Coronary artery (tissue), 2 donors: Measurements from ENCODE around the gene AHNAK.

Experiments used
- DNase-seq: peaks from one replicate; pipeline ENCODE4 v3.0.0-alpha.2; 2017; ENCODE audit warnings: low spot score
- H3K27ac ChIP-seq, 2 donors: fragments of 200-600 bp; sonication (generic); one replicate each; pipeline ENCODE4 v1.5.1; 2016 to 2019
- H3K4me3 ChIP-seq: fragments of 200-600 bp; sonication (generic); 2 replicates; pipeline ENCODE4 v1.5.1; 2016; ENCODE audit warnings: mild to moderate bottlenecking, moderate library complexity
- CTCF ChIP-seq: fragments of 200-600 bp; sonication (generic); IDR thresholded peaks from one replicate; pipeline ENCODE4 v1.5.1; 2019; ENCODE audit warnings: antibody characterized with exemption

Gene AHNAK

GRCh38 chr11:62577046-62577714 lies 30.6 kb upstream of the AHNAK start:
- DNase-seq: no peak
- Histone ChIP-seq H3K4me3 (no peak overlapping the region), H3K27ac (peak overlapping the region in 1 of 2 donors; percentile 91)
- TF ChIP-seq CTCF: no peak

GRCh38 chr11:62575837-62576236 lies 29.2 kb upstream of the AHNAK start:
- no peak for DNase-seq
- Histone ChIP-seq H3K4me3 (peak overlapping the region; percentile 80), H3K27ac (peak overlapping the region in 1 of 2 donors; percentile 91)
- TF ChIP-seq CTCF: no peak

- DNase-seq: no peak
- H3K27ac ChIP-seq: peak overlapping the region; percentile 83 to 91
- H3K4me3 ChIP-seq: peak overlapping the region; percentile 80
- no peak for TF ChIP-seq CTCF
Observed at GRCh38 chr11:62575156-62575555, 28.6 kb upstream of the AHNAK start.

GRCh38 chr11:62574363-62575071 lies 27.9 kb upstream of the AHNAK start:
- Histone ChIP-seq H3K4me3 (peak overlapping the region; percentile 80), H3K27ac (peak overlapping the region; percentile 83 to 91)
- no peak for DNase-seq
- TF ChIP-seq CTCF: no peak

GRCh38 chr11:62573592-62574362 lies 27.2 kb upstream of the AHNAK start, which contains the start of gene EEF1G:
EEF1G (minus strand) TSS chr11:62573891; CDS start chr11:62573842, 49 bp downstream.
- Histone ChIP-seq H3K4me3 (peak within 1 kb of the TSS; percentile 80), H3K27ac (peak within 1 kb of the TSS; percentile 83 to 91)
- no peak for TF ChIP-seq CTCF
- DNase-seq: peak; percentile 100

- Histone ChIP-seq H3K4me3 (peak overlapping the region; percentile 80), H3K27ac (peak overlapping the region; percentile 73 to 78)
- TF ChIP-seq CTCF: no peak
- no peak for DNase-seq
Observed at GRCh38 chr11:62573006-62573591, 26.5 kb upstream of the AHNAK start.
